ENCODE measurements around the gene MPI. TPM values are rescaled to one million over a fixed set of nuclear protein-coding genes. Genes with fewer than 3 reads are reported as not detected.

The MPI gene
- total and polyA plus RNA-seq, 2 donors (not counting 3 experiments of a cell fraction or from before 2014, with no cell fraction given), result 36.3 to 69.3 TPM

- no peak overlapping the region for H3K27ac ChIP-seq (ENCODE audit: insufficient read depth, low read depth, low read length)
- H3K27me3 ChIP-seq (ENCODE audit: control insufficient read depth in 2 of 2, insufficient read depth in 2 of 2, low read length in 2 of 2), result no peaks in the 10 kb centered on the region
- H3K79me2 ChIP-seq (ENCODE audit: control insufficient read depth, insufficient read depth, low read length), result peaks cover 15% of the 10 kb centered on the region
- no peaks in the 10 kb centered on the region for H3K9me1 ChIP-seq (replicated peaks; ENCODE audit: control insufficient read depth, extremely low read depth, insufficient read depth, low read length)
- no peak overlapping the region for H3K4me3 ChIP-seq (replicated peaks in 1 of 3; ENCODE audit: insufficient read depth in 1 of 3, low read depth in 1 of 3, low read length in 3 of 3)
- no peak overlapping the region for H2AFZ ChIP-seq (ENCODE audit: low read depth, low read length)
- no peak for TF ChIP-seq FOS (IDR thresholded peaks at IDR 0.05; ENCODE audit: borderline replicate concordance, insufficient read depth, low read length)
- no peak for TF ChIP-seq POLR2AphosphoS5 (IDR thresholded peaks at IDR 0.05; ENCODE audit: insufficient read depth, low read depth, low read length)
- no peak for TF ChIP-seq POLR2A (IDR thresholded peaks at IDR 0.05; ENCODE audit: low read depth, low read length)
- TF ChIP-seq CTCF (IDR thresholded peaks at IDR 0.05; ENCODE audit: extremely low read depth in 1 of 2, insufficient read depth in 1 of 2, low read depth in 1 of 2, low read length in 2 of 2), result no peak
- TF ChIP-seq JUN (IDR thresholded peaks at IDR 0.05; ENCODE audit: borderline replicate concordance, insufficient read depth, insufficient read length, low read depth), result no peak
- TF ChIP-seq GATA2 (IDR thresholded peaks at IDR 0.05; ENCODE audit: insufficient read depth, insufficient read length, low read depth, low read length), result no peak
- TF ChIP-seq MYC (IDR thresholded peaks at IDR 0.05; ENCODE audit: low read depth, low read length), result no peak
- DNase-seq (ENCODE audit: low read depth, low spot score) (no peak), FAIRE-seq (no peak)
- H3K4me2 ChIP-seq (ENCODE audit: insufficient read depth, low read length), result no peak overlapping the region
- no TSS peak for BruUV-seq (replicated peaks)
- ChIA-PET CTCF (no interaction called here), POLR2A (no interaction called here)
- intact Hi-C loops (cut with micrococcal nuclease), result no loop called here
- no peaks in the 10 kb centered on the region for H3K9me3 ChIP-seq (replicated peaks; ENCODE audit: control insufficient read depth, insufficient read depth, low read length)
- no peaks in the 10 kb centered on the region for H4K20me1 ChIP-seq (replicated peaks; ENCODE audit: control insufficient read depth, extremely low read depth, insufficient read depth, low read length)
- peaks cover 3 to 9% of the 10 kb centered on the region in 2 experiments for H3K36me3 ChIP-seq (ENCODE audit: control insufficient read depth in 2 of 2, extremely low read depth in 1 of 2, insufficient read depth in 2 of 2, low read length in 2 of 2)
- dilution Hi-C loops (cut with MboI; ENCODE audit: extremely low pct_ligation_motif_present, low sequenced_read_pairs), result no loop called here
- peaks cover 11% of the 10 kb centered on the region for H3K4me1 ChIP-seq (ENCODE audit: control insufficient read depth, extremely low read depth, insufficient read depth, low read length)
- H3K9ac ChIP-seq (replicated peaks; ENCODE audit: extremely low read depth, insufficient read depth, low read length), result no peak overlapping the region
These were observed 18.8 kb downstream of the MPI start for GRCh38 chr15:74908635-74909034.
